H9 (cell line): ENCODE measurements around the gene MAN1B1. TPM values are rescaled to one million over a fixed set of nuclear protein-coding genes. Genes with fewer than 3 reads are reported as not detected.

ENCODE experiments used
- DNase-seq: peaks from one replicate; pipeline ENCODE4 v3.0.0-alpha.2; 2017
- H2AFZ ChIP-seq: one replicate; pipeline ENCODE4 v1.6.1; 2013; ENCODE audit warnings: mild to moderate bottlenecking, low read length, control low read depth, moderate library complexity
- H2AK5ac ChIP-seq: 2 replicates; pipeline ENCODE4 v1.6.1; 2013; ENCODE audit warnings: low read length, control low read depth, mixed read lengths; ENCODE audit not compliant: insufficient read length
- H2BK120ac ChIP-seq: one replicate; pipeline ENCODE4 v1.6.1; 2013; ENCODE audit warnings: low read depth, mild to moderate bottlenecking, low read length, control low read depth, inconsistent platforms; ENCODE audit not compliant: poor library complexity, severe bottlenecking
- H2BK12ac ChIP-seq: 2 replicates; pipeline ENCODE4 v1.6.1; 2013; ENCODE audit warnings: low read length, control low read depth, mixed read lengths, low read depth; ENCODE audit not compliant: insufficient read length
- H2BK15ac ChIP-seq: 2 replicates; pipeline ENCODE4 v1.6.1; 2013; ENCODE audit warnings: low read depth, low read length, control low read depth
- H2BK20ac ChIP-seq: one replicate; pipeline ENCODE4 v1.6.1; 2013; ENCODE audit warnings: low read depth, mild to moderate bottlenecking, low read length, control low read depth, inconsistent platforms; ENCODE audit not compliant: poor library complexity, severe bottlenecking
- H2BK5ac ChIP-seq: 2 replicates; pipeline ENCODE4 v1.6.1; 2013; ENCODE audit warnings: low read length, control low read depth, mixed read lengths; ENCODE audit not compliant: insufficient read length
- H3K14ac ChIP-seq: 2 replicates; pipeline ENCODE4 v1.6.1; 2013; ENCODE audit warnings: low read length, control low read depth; ENCODE audit not compliant: insufficient read depth
- H3K18ac ChIP-seq: 2 replicates; pipeline ENCODE4 v1.6.1; 2013; ENCODE audit warnings: low read depth, mild to moderate bottlenecking, mixed read lengths, low read length, control low read depth; ENCODE audit not compliant: insufficient read length
- H3K23ac ChIP-seq: 2 replicates; pipeline ENCODE4 v1.6.1; 2013; ENCODE audit warnings: low read length, control low read depth, mixed read lengths, low read depth; ENCODE audit not compliant: insufficient read length
- H3K23me2 ChIP-seq: 2 replicates; pipeline ENCODE4 v1.6.1; 2013; ENCODE audit warnings: low read depth, mild to moderate bottlenecking, mixed read lengths, low read length, control low read depth; ENCODE audit not compliant: insufficient read length, poor library complexity, severe bottlenecking
- H3K27ac ChIP-seq: 2 replicates; pipeline ENCODE4 v1.5.1; 2013; ENCODE audit warnings: low read length, control low read depth, mixed read lengths, low read depth; ENCODE audit not compliant: insufficient read length
- H3K27me3 ChIP-seq: 2 replicates; pipeline ENCODE4 v1.6.1; 2013; ENCODE audit warnings: low read length, control low read depth, inconsistent platforms; ENCODE audit not compliant: insufficient read depth
- H3K4ac ChIP-seq: 2 replicates; pipeline ENCODE4 v1.6.1; 2013; ENCODE audit warnings: low read depth, mild to moderate bottlenecking, control low read depth, inconsistent platforms, low read length, moderate library complexity
- H3K4me1 ChIP-seq: 2 replicates; pipeline ENCODE4 v1.6.1; 2013; ENCODE audit warnings: low read length, control low read depth, inconsistent platforms; ENCODE audit not compliant: insufficient read depth
- H3K4me2 ChIP-seq: 2 replicates; pipeline ENCODE4 v1.6.1; 2013; ENCODE audit warnings: low read length, control low read depth, mixed read lengths; ENCODE audit not compliant: insufficient read length, insufficient read depth
- H3K56ac ChIP-seq: 2 replicates; pipeline ENCODE4 v1.6.1; 2013; ENCODE audit warnings: low read depth, mild to moderate bottlenecking, mixed read lengths, low read length, control low read depth; ENCODE audit not compliant: insufficient read length
- H3K79me1 ChIP-seq: 2 replicates; pipeline ENCODE4 v1.6.1; 2013; ENCODE audit warnings: low read depth, mild to moderate bottlenecking, moderate library complexity, low read length, control low read depth, inconsistent platforms; ENCODE audit not compliant: insufficient read depth, poor library complexity, severe bottlenecking
- H3K79me2 ChIP-seq: 2 replicates; pipeline ENCODE4 v1.6.1; 2013; ENCODE audit warnings: low read length, control low read depth, inconsistent platforms; ENCODE audit not compliant: insufficient read depth
- H3K9ac ChIP-seq: 2 replicates; pipeline ENCODE4 v1.6.1; 2013; ENCODE audit warnings: low read length, control low read depth, mixed read lengths; ENCODE audit not compliant: insufficient read length; ENCODE audit errors: extremely low read depth
- H3K9me3 ChIP-seq: one replicate; pipeline ENCODE4 v1.6.1; 2013; ENCODE audit warnings: low read depth, low read length, inconsistent platforms; ENCODE audit not compliant: control insufficient read depth
- H3T11ph ChIP-seq: one replicate; pipeline ENCODE4 v1.6.1; 2013; ENCODE audit warnings: mild to moderate bottlenecking, low read length, control low read depth, inconsistent platforms
- H4K20me1 ChIP-seq: one replicate; pipeline ENCODE4 v1.6.1; 2013; ENCODE audit not compliant: control insufficient read depth, insufficient read length, insufficient read depth
- H4K5ac ChIP-seq: 2 replicates; pipeline ENCODE4 v1.6.1; 2013; ENCODE audit warnings: low read depth, mild to moderate bottlenecking, mixed read lengths, low read length, control low read depth; ENCODE audit not compliant: insufficient read length
- H4K8ac ChIP-seq: replicated peaks from 2 replicates; pipeline ENCODE4 v1.6.1; 2013; ENCODE audit warnings: low read length, control low read depth, mixed read lengths, low read depth; ENCODE audit not compliant: insufficient read length
- H4K91ac ChIP-seq: 2 replicates; pipeline ENCODE4 v1.6.1; 2013; ENCODE audit warnings: low read depth, mild to moderate bottlenecking, moderate library complexity, mixed read lengths, low read length, control low read depth; ENCODE audit not compliant: insufficient read length
- H3K27ac Mint-ChIP-seq, 3 experiments: 2 replicates in 2 of 3; 3 replicates in 1 of 3; pipeline ENCODE4 v1.8.0; 2020 to 2021; ENCODE audit warnings: mixed read lengths in 3 of 3, mild to moderate bottlenecking in 1 of 3, moderate library complexity in 1 of 3
- H3K27me3 Mint-ChIP-seq: 2 replicates; pipeline ENCODE4 v1.8.0; 2021; ENCODE audit warnings: low read depth, mild to moderate bottlenecking, moderate library complexity, mixed read lengths
- H3K36me3 Mint-ChIP-seq, 3 experiments: 2 replicates in 2 of 3; 3 replicates in 1 of 3; pipeline ENCODE4 v1.8.0; 2020 to 2021; ENCODE audit warnings: low read depth in 3 of 3, mixed read lengths in 3 of 3; ENCODE audit not compliant: insufficient read depth in 1 of 3
- H3K4me1 Mint-ChIP-seq, 2 experiments: 2 replicates each; pipeline ENCODE4 v1.8.0; 2020; ENCODE audit warnings: mixed read lengths in 2 of 2
- H3K4me3 Mint-ChIP-seq, 2 experiments: 2 replicates in 1 of 2; 3 replicates in 1 of 2; pipeline ENCODE4 v1.8.0; 2020 to 2021; ENCODE audit warnings: mild to moderate bottlenecking in 2 of 2, mixed read lengths in 2 of 2, moderate library complexity in 1 of 2
- H3K9me3 Mint-ChIP-seq, 2 experiments: 2 replicates in 1 of 2; 3 replicates in 1 of 2; pipeline ENCODE4 v1.8.0; 2020; ENCODE audit warnings: mild to moderate bottlenecking in 2 of 2, mixed read lengths in 2 of 2, moderate library complexity in 1 of 2
- CTCF ChIP-seq: fragments of 200-600 bp; sonication (generic); conservative IDR thresholded peaks from 3 replicates; pipeline ENCODE4 v1.8.0; 2021; ENCODE audit warnings: antibody characterized with exemption, mild to moderate bottlenecking
- WGBS: extraction: QIAGEN DNeasy Blood & Tissue Kit; methylation state at CpG from one replicate; pipeline ENCODE4 v1.1.7; 2013; ENCODE audit warnings: missing lambda C conversion rate, low lambda C conversion rate, mixed read lengths; ENCODE audit not compliant: insufficient read length; ENCODE audit errors: extremely low coverage; 5-methylcytosine and 5-hydroxymethylcytosine counted together
- total RNA-seq: library from RNA; stranded (reverse); gene quantifications from 2 replicates; pipeline ENCODE4 v1.2.1, GENCODE V29; 2021

MAN1B1 gene
- total RNA-seq, 1 experiment from 2014 or later: 34.9 TPM

- H2AK5ac ChIP-seq: no peak overlapping the region
- Mint-ChIP-seq H3K4me1 (peaks cover 8 to 17% of the 10 kb centered on the region in 2 experiments), H3K36me3 (peaks cover 0 to 5% (median 4%) of the 10 kb centered on the region in 3 experiments; a peak in 4 of 7 replicates), H3K9me3 (no peaks in the 10 kb centered on the region), H3K4me3 (no peak overlapping the region), H3K27me3 (peaks cover 2% of the 10 kb centered on the region; the same call in 1 of the 2 replicates), H3K27ac (no peak overlapping the region)
- no peaks in the 10 kb centered on the region for H3K4me1 ChIP-seq
- H2BK120ac ChIP-seq: no peak overlapping the region
- no peaks in the 10 kb centered on the region for H3K79me2 ChIP-seq
- no peak overlapping the region for H3K4ac ChIP-seq
- H3T11ph ChIP-seq: no peak overlapping the region
- peaks cover 4% of the 10 kb centered on the region for H4K20me1 ChIP-seq
- no CpG with 5 or more reads among the region's 23 CpGs for WGBS
- H3K79me1 ChIP-seq: no peaks in the 10 kb centered on the region
- H3K9me3 ChIP-seq: no peaks in the 10 kb centered on the region
- no peak overlapping the region for H2AFZ ChIP-seq
- H3K4me2 ChIP-seq: no peak overlapping the region
- no peaks in the 10 kb centered on the region for H3K23me2 ChIP-seq
- no peak overlapping the region for H2BK5ac ChIP-seq
- no peak overlapping the region for H3K9ac ChIP-seq
- no peak overlapping the region for H3K18ac ChIP-seq
- no peak overlapping the region for H2BK15ac ChIP-seq
- no peaks in the 10 kb centered on the region for H3K27me3 ChIP-seq
- H3K56ac ChIP-seq: no peak overlapping the region
- no peak overlapping the region for H2BK20ac ChIP-seq
- no peak overlapping the region for H4K91ac ChIP-seq
- H3K27ac ChIP-seq: no peak overlapping the region
- no peak for DNase-seq
- H4K5ac ChIP-seq: no peak overlapping the region
- H4K8ac ChIP-seq: no peak overlapping the region
- TF ChIP-seq CTCF: no peak
- H2BK12ac ChIP-seq: no peak overlapping the region
- H3K14ac ChIP-seq: no peak overlapping the region
- no peak overlapping the region for H3K23ac ChIP-seq
Observed at GRCh38 chr9:137065336-137065967, 21.3 kb upstream of the MAN1B1 start.
